Astrocyte (in vitro differentiated cells and primary cell): ENCODE data around the gene LIN7B.

ENCODE experiments used
- EZH2 ChIP-seq: IDR thresholded peaks from 2 replicates; pipeline ENCODE4 v1.6.1; 2012; ENCODE audit warnings: mild to moderate bottlenecking, low read length, inconsistent platforms; ENCODE audit not compliant: insufficient read depth
- TF ChIP-seq, protein P1 (sequence below): IDR thresholded peaks from 2 replicates; pipeline ENCODE4 v1.5.1; 2011; ENCODE audit warnings: low read depth, mild to moderate bottlenecking, inconsistent platforms, low read length, moderate library complexity; ENCODE audit not compliant: insufficient read depth

- TF ChIP-seq, protein P1, sequence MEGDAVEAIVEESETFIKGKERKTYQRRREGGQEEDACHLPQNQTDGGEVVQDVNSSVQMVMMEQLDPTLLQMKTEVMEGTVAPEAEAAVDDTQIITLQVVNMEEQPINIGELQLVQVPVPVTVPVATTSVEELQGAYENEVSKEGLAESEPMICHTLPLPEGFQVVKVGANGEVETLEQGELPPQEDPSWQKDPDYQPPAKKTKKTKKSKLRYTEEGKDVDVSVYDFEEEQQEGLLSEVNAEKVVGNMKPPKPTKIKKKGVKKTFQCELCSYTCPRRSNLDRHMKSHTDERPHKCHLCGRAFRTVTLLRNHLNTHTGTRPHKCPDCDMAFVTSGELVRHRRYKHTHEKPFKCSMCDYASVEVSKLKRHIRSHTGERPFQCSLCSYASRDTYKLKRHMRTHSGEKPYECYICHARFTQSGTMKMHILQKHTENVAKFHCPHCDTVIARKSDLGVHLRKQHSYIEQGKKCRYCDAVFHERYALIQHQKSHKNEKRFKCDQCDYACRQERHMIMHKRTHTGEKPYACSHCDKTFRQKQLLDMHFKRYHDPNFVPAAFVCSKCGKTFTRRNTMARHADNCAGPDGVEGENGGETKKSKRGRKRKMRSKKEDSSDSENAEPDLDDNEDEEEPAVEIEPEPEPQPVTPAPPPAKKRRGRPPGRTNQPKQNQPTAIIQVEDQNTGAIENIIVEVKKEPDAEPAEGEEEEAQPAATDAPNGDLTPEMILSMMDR: no peak
- no peak for TF ChIP-seq EZH2
Measured at GRCh38 chr19:49167857-49168409, 53.8 kb downstream of the LIN7B start.
